Upper lobe of right lung (tissue), 1 donor: ENCODE measurements around the gene MAN1A1. TPM values are rescaled to one million over a fixed set of nuclear protein-coding genes. Genes with fewer than 3 reads are reported as not detected.

Experiments used
- ATAC-seq: fragments of 200-7000 bp; cut with Tn5 transposase; one replicate; pipeline ENCODE4 v1.9.1; 2020; ENCODE audit warnings: mild to moderate bottlenecking, moderate library complexity
- DNase-seq: peaks from one replicate; pipeline ENCODE4 v3.0.0-alpha.2; 2020
- H3K27ac ChIP-seq: fragments of 200-600 bp; one replicate; pipeline ENCODE4 v1.8.0; 2022
- H3K27me3 ChIP-seq: fragments of 200-600 bp; one replicate; pipeline ENCODE4 v1.8.0; 2022; ENCODE audit warnings: mild to moderate bottlenecking
- H3K36me3 ChIP-seq: fragments of 200-600 bp; one replicate; pipeline ENCODE4 v1.8.0; 2022
- H3K4me1 ChIP-seq: fragments of 200-600 bp; one replicate; pipeline ENCODE4 v1.8.0; 2022
- H3K4me3 ChIP-seq: fragments of 200-600 bp; one replicate; pipeline ENCODE4 v1.8.0; 2022; ENCODE audit warnings: mild to moderate bottlenecking
- H3K9me3 ChIP-seq: fragments of 200-600 bp; one replicate; pipeline ENCODE4 v1.8.0; 2022
- intact Hi-C: fragments of 100-400 bp; cut with DNase I; formaldehyde crosslinking; loops from one replicate; pipeline ENCODE4 v1.11.0; 2022
- total RNA-seq: library from RNA; stranded (reverse); fragmentation: NEBNext Ultra II Directional; extraction: Animal tissue kit (Norgen Biotek cat#: 25700); gene quantifications from one replicate; pipeline ENCODE4 v1.2.1, GENCODE V29; 2021
- TF ChIP-seq, protein P1 (sequence below): fragments of 200-600 bp; IDR thresholded peaks from one replicate; pipeline ENCODE4 v1.8.0; 2022; ENCODE audit warnings: antibody characterized with exemption
- donor health status: DM: no; HTN: yes; CAD: no; lungs with severe emphysema.

Gene MAN1A1
- total RNA-seq, 1 donor from 2014 or later = 74.0 TPM

GRCh38 chr6:119181046-119181445 is 168.5 kb downstream of the MAN1A1 start:
- no peak overlapping the region for H3K27ac ChIP-seq
- intact Hi-C loops = no loop called here
- peaks cover 2% of the 10 kb centered on the region for H3K4me1 ChIP-seq
- H3K4me3 ChIP-seq = no peak overlapping the region
- DNase-seq (no peak), ATAC-seq (no peak)
- H3K36me3 ChIP-seq = peaks cover 46% of the 10 kb centered on the region
- TF ChIP-seq, protein P1, sequence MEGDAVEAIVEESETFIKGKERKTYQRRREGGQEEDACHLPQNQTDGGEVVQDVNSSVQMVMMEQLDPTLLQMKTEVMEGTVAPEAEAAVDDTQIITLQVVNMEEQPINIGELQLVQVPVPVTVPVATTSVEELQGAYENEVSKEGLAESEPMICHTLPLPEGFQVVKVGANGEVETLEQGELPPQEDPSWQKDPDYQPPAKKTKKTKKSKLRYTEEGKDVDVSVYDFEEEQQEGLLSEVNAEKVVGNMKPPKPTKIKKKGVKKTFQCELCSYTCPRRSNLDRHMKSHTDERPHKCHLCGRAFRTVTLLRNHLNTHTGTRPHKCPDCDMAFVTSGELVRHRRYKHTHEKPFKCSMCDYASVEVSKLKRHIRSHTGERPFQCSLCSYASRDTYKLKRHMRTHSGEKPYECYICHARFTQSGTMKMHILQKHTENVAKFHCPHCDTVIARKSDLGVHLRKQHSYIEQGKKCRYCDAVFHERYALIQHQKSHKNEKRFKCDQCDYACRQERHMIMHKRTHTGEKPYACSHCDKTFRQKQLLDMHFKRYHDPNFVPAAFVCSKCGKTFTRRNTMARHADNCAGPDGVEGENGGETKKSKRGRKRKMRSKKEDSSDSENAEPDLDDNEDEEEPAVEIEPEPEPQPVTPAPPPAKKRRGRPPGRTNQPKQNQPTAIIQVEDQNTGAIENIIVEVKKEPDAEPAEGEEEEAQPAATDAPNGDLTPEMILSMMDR = no peak
- no peaks in the 10 kb centered on the region for H3K27me3 ChIP-seq
- no peaks in the 10 kb centered on the region for H3K9me3 ChIP-seq

GRCh38 chr6:119179842-119180241 is 169.7 kb downstream of the MAN1A1 start:
- TF ChIP-seq, protein P1 = no peak
- Histone ChIP-seq H3K9me3 (no peaks in the 10 kb centered on the region), H3K36me3 (peaks cover 46% of the 10 kb centered on the region), H3K4me1 (peaks cover 3% of the 10 kb centered on the region), H3K4me3 (no peak overlapping the region), H3K27me3 (no peaks in the 10 kb centered on the region), H3K27ac (no peak overlapping the region)
- ATAC-seq (no peak), DNase-seq (no peak)
- intact Hi-C loops = no loop called here

DNA sequence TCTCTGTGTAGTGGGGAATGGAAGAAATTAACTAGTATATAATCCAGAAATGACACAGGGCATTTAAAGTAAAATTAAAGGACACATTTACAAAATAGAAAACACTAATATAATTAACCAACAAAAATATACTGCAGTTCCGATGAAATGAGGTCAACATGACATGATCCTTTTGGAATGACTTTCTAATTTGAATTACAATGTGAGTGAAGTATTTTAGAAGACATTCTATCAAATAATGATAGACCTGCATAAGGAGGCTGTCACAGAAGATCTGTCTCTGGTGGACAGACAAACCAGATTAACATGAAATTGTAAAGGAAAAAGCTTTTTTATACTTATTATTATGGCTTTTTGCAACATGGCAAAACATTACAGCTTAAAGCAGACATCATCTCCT is 170.5 kb downstream of the MAN1A1 start:
- H3K27me3 ChIP-seq = no peaks in the 10 kb centered on the region
- intact Hi-C loops = no loop called here
- no peaks in the 10 kb centered on the region for H3K9me3 ChIP-seq
- H3K4me3 ChIP-seq = no peak overlapping the region
- DNase-seq (no peak), ATAC-seq (no peak)
- TF ChIP-seq, protein P1 = no peak
- peaks cover 44% of the 10 kb centered on the region for H3K36me3 ChIP-seq
- peaks cover 3% of the 10 kb centered on the region for H3K4me1 ChIP-seq
- no peak overlapping the region for H3K27ac ChIP-seq

DNA sequence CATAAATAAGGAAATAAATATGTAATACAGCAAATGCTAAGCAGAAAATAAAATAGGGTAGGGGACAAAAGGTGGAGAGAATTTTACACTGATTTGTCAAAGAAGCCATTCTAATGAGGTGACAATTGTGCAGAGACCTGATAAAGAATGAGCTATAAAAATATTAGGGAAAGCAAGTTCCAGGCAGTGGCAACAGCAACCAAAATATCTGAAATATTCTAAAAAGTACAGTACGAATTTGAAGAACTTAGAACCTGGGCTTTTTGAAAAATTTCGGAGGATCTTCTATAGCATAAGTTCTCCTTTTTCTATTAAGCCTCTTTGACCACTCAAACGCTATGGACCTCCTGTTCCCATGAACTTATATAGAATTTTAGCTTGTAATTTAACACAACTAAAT is 173.1 kb downstream of the MAN1A1 start:
- DNase-seq = no peak
- no peak for ATAC-seq
- H3K27me3 ChIP-seq = no peaks in the 10 kb centered on the region
- peaks cover 27% of the 10 kb centered on the region for H3K36me3 ChIP-seq
- H3K27ac ChIP-seq = no peak overlapping the region
- H3K9me3 ChIP-seq = no peaks in the 10 kb centered on the region
- TF ChIP-seq, protein P1 = no peak
- H3K4me3 ChIP-seq = no peak overlapping the region
- intact Hi-C loops = no loop called here
- H3K4me1 ChIP-seq = peaks cover 3% of the 10 kb centered on the region

DNA sequence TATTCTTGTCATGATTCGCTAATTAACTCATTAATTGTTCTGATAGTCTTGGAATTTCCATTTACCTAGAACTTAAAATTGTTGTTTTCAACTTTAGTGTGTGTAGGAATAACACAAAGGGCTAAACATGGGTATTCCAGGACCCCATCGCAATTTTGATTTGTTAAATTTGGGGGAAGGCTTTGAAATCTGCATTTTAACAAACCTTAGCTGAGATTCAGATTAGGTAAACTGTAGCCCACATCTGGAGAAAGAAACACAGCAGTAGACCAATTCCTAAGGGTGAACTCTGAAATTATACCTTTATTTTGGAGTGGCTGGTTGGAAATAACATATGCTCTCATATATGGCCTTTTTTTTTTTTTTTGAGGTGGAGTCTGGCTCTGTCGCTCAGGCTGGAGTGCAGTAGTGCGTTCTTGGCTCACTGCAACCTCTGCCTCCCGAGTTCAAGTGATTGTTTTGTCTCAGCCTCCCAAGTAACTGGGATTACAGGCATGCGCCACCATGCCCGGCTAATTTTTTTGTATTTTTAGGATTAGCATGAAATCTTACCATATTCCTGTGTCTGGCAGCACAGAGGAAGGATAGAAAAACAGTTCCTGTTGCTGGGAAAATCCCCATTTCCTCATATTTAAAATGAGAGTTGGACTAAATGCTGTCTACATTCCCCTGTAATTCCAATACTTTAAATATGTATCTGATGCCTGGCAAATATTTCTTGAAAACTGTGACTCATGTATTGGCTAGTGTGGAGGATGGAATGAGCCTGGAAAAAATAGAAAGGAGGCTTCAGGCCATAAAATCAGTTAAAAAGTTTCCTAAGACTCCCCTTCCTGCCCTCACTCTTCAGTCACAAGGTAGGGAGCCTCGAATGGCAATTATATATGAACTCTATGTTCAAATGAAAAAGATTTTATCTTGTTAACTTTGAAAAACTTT is 174.4 kb downstream of the MAN1A1 start:
- intact Hi-C loops = no loop called here
- no peak overlapping the region for H3K27ac ChIP-seq
- H3K9me3 ChIP-seq = no peaks in the 10 kb centered on the region
- ATAC-seq (no peak), DNase-seq (no peak)
- H3K27me3 ChIP-seq = no peaks in the 10 kb centered on the region
- no peak overlapping the region for H3K4me3 ChIP-seq
- H3K36me3 ChIP-seq = peaks cover 24% of the 10 kb centered on the region
- peaks cover 10% of the 10 kb centered on the region for H3K4me1 ChIP-seq
- TF ChIP-seq, protein P1 = no peak
